GM19452 (cell line): ENCODE measurements around the gene STPG1.

ENCODE experiments used
- ATAC-seq: cut with Tn5 transposase; IDR thresholded peaks from one replicate; pipeline ENCODE4 v1.9.1; 2021; ENCODE audit not compliant: unreplicated experiment

Gene STPG1

DNA sequence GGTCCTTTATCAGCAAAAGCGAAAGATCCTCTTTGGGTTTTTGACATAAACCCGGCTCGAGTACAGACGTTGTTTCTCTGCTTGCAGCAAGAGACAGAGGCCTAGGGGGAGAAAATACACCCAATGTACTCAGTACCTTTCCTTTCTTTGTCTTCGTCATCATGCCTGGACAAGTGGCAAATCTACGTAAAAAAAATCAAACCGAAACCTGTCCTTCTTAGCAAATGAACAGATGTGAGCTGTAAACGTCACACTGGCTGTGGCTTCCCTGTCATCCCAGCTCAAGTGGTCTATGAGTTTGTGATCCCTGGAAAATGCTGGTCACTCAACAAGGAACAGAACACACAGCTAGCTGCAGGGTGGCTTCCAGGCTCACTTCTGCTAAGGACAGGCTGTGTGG, 39.9 kb downstream of the STPG1 start:
- no peak for ATAC-seq

DNA sequence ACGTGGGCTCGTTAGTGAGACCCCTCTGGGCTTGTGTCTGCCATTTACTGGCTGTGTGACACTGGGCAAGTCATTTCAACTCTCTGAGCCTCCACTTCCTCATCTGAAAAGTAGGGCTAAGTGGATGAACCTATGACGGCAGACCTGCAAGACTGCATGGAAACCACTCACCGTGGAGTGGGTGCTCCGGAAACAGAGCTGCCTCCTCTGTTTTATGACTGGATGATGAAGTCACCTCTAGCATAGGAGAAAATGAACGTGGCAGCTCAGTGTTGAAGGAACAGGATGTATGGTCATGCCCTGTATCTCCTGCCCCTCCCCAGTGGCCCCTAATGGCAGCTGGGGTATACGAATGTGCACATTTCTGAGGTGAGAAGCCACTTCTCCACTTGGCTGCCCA, 40.5 kb downstream of the STPG1 start:
- ATAC-seq: peak; percentile 48

DNA sequence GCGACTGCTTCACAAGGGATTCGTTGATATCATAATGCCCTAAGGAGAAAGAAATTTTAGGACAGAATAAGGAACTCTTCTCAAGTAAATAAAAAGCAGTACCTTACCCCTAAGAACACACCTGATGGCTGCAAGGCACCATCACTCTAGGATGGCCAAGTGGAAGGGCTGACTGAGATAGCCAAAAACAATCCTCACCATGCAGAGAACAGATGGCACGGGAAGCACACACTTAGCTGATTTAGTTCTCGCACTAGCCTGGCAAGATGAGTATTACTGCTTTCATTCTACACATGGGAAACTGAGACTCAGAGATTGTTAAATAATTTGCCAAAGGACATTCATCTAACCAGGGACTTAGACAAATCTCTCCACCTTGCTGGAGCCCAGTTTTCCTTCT, 43.8 kb downstream of the STPG1 start:
- no peak for ATAC-seq

DNA sequence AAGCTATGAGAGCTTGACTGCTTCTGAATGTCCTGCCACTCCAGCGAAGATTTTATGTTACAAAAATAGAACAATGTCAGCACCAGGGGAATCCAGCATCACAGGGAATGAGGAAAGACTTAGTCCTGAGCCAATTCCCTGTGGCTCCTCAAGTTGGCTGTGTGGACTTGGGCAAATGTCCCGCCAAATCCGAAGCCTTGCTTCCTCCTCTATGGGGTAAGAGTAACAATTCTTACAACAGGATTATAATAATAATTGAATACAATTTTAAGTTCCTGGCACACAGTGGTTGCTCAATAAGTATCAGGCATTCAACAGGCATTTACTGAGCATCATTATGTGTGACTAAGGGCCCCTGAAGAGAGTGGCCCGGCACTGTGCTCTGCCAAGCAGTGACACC, 44.4 kb downstream of the STPG1 start:
- ATAC-seq: no peak

DNA sequence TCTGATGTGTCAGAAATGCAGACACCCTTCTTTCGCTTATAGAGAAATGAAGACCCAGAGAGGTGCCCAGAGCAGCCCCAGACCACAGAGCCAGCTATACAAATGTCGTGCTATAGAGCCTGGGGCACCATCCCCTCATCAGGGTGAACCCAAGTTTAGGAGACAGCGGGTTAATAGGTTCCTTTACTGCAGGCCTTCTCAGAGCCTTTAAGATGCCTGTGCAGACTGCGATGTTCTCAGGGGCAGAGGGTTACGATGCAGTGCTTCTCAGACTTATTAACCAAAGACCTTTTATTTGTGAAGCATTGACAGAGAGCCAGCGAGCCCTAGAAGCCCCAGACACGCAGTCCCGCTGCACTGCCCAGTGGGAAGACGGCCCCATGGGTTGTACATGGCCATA, 46.9 kb downstream of the STPG1 start:
- no peak for ATAC-seq

- ATAC-seq: no peak
Observed at GRCh38 chr1:24364975-24365678, 48.5 kb downstream of the STPG1 start.

GRCh38 chr1:24364605-24364974, 49.0 kb downstream of the STPG1 start:
- no peak for ATAC-seq

DNA sequence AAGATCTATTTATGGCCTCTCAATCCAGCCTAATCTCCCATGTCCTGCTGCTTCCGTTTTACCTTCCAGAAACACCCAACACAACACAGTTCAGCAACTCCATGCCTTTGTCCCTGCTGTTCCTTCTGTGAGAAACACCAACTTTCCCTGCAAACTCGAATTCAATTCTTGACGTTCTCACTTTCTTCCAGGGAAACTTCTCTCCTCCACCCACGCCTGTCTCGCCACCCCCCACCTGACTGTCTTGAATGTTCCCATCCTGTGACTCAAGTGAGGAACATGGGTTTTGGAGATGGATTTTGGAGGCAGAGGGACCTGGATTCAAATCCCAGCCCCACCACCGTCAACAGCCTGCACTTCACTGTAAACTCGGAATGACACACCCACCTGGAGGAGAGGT, 49.6 kb downstream of the STPG1 start:
- ATAC-seq: no peak

DNA sequence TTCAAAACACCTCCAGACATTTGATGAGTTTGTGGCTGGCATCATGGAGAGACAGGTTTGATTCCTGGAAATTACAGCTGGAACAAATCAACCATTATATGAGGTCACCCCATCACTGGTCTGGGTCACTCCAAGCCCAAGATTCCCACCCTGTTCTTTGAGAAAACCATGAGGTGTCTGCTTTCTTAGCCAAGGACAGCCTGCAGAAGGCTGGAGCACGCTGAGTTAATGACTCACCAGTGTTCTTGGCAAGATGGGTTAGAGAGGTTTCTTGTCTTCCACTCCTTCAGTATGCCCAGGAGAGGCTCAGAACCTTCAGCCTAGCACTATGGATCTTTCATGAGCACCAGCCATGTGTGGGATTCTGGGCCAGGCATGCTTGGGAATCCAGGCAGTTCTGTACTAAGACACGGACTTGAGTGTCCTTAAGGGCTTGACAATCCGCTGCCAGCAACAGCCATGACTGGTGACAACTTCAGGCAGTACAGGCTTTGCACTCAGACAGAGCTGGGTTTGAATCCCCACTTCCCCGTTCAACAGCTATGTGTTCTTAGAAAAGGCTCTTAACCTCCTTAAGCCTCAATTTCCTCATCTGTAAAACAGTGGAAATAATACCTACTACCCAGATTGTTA, 50.5 kb downstream of the STPG1 start:
- no peak for ATAC-seq

GRCh38 chr1:24362396-24362795, 51.2 kb downstream of the STPG1 start:
- ATAC-seq: no peak

- no peak for ATAC-seq
Observed at GRCh38 chr1:24361811-24362210, 51.8 kb downstream of the STPG1 start.

- ATAC-seq: no peak
Observed at GRCh38 chr1:24360681-24361080, 52.9 kb downstream of the STPG1 start.

DNA sequence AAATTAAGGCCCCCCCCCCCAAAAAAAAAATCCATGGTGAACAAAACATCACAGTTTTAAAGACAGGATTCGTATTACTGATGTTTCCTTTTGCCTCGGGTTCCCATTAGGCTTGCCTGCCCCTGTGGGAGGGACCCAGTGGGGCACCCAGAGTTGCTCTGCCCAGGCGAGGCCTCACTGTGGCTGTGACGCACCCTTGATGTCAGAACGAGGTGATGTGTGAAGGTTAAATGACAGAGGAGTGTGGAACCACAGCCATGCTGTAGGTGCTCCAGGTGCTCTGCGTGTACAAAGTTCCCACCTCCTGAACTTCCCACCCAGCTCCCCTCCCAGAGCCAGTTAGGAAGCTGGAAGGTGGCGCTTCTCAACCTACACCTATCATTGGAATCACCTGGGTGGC, 56.5 kb downstream of the STPG1 start:
- no peak for ATAC-seq

DNA sequence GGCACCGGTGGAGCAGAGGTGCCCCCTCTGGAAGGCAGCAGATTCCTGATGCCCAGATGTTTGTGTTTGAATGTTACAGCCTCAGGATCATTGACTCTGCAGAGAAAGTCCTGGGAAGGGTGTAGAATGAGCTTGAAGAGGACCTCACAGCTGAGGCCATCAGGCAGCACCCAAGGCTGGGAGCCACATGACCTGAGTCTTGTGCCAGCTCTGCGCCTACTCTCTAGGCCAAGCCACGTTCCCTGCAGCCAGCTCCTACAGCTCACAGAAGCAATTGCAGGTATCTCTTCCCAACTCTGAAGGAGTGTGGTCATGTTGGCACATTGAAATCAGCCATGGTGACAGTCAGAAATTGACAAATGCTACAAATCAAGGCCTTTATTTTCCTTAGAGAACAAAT, 58.1 kb downstream of the STPG1 start:
- no peak for ATAC-seq

DNA sequence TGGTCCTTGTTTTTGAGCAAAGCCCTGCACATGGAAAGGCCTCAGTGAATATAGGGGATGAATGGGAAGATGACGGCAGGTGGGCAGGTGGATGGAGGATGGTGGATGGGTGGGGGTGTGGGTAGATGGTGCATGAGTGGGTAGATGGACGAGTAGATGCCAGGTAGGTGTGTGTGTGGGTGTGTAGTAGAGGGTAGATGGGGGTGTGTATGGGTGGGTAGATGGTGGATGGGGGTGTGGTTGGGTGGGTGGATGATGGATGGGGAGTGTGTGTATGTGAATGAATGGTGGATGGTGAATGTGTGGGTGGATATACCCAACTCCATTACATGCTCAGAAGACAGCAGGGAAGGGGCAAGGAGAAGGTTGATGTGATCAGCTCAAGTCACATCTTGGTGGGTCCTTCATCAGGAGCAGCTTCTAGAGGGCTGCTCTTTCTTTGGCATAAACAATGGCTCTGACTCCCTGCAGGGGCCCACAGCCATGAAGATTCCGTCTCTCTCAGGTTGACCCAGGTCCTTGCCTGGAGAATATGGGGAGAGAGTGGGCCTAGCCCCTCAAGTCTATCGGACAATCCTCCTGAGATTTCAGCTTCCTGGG, 60.2 kb downstream of the STPG1 start:
- ATAC-seq: no peak

- ATAC-seq: no peak
Observed at GRCh38 chr1:24351918-24352627, 61.5 kb downstream of the STPG1 start.

GRCh38 chr1:24351247-24351646, 62.3 kb downstream of the STPG1 start:
- ATAC-seq: no peak

- ATAC-seq: no peak
Observed at GRCh38 chr1:24349891-24350290, 63.7 kb downstream of the STPG1 start.

DNA sequence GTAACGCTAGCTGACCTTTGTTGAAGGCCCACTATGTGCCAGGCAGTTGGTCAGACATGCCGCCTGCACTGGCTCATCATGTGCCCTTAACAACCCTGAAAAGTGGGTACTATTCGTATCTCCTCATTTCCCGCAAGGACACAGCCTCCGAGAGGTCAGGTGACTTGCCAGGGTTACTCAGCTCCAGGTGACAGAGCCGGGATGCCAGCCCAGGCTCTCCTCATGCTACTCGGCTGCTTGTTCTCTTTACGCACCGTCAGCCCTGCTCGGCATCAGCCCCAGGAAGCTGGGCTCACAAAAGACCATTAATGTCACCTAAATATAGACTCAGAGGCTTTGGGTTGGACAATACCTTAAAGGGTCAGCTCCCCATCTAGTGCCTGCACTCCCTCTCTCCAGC, 65.4 kb downstream of the STPG1 start:
- no peak for ATAC-seq

DNA sequence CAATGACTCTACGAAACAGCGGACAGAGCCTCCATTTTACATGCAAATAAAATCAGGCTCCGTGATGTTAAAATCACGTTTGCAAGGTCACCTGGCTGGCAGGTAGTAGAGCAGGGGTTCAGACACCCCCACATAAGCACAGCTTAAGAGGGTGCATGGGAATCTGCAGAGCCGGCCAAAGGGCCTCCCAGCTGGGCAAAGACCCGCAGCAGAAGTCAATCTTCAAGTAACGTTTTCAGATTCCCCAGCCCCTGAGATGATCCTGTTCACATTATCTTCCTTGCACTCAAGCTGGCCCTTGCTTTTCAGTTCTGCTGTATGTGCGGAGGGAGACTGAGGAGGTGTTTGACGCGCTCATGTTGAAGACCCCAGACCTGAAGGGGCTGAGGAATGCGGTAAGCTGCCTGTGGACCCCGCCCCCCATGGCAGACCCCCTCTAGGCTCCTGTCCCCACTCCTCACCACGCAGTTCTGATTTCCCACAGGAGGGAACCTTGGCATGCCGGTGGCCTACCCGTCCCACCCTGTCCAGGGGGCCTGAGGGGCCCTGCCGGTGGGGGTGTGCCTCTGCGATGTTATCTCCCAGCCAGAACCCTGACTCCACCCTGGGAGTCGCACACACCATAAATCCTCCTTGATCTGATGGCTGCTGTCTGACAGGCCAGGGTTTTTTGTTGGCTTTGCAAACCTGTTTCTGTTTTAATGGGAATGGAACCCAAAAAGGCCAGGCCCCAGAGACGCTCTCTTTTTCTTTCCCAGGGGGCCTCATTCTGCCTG, 66.2 kb downstream of the STPG1 start:
- ATAC-seq: no peak

- ATAC-seq: no peak
Observed at GRCh38 chr1:24345334-24345733, 68.2 kb downstream of the STPG1 start.
